GM23338 (cell line): ENCODE results near the gene PPIL1. TPM values are rescaled to one million over a fixed set of nuclear protein-coding genes. Genes with fewer than 3 reads are reported as not detected.

Experiments used
- ATAC-seq: fragments of 200-7000 bp; cut with Tn5 transposase; 3 replicates; pipeline ENCODE4 v1.9.1; 2020
- DNase-seq: peaks from one replicate; pipeline ENCODE4 v3.0.0-alpha.2; 2015; ENCODE audit warnings: low spot score
- H2AFZ ChIP-seq: fragments of 200-600 bp; sonication (generic); 2 replicates; pipeline ENCODE4 v1.8.0; 2016; ENCODE audit warnings: antibody characterized with exemption, mild to moderate bottlenecking, moderate library complexity
- H3F3A ChIP-seq: fragments of 200-600 bp; sonication (generic); replicated peaks from 2 replicates; pipeline ENCODE4 v1.8.0; 2017; ENCODE audit warnings: antibody characterized with exemption, mixed run types, low read depth
- H3K27ac ChIP-seq: fragments of 200-600 bp; sonication (generic); 2 replicates; pipeline ENCODE4 v1.6.1; 2016; ENCODE audit warnings: low read depth
- H3K27me3 ChIP-seq: fragments of 200-600 bp; sonication (generic); 2 replicates; pipeline ENCODE4 v1.8.0; 2016; ENCODE audit warnings: mild to moderate bottlenecking, mixed run types, moderate library complexity; ENCODE audit not compliant: insufficient read depth
- H3K36me3 ChIP-seq: fragments of 200-600 bp; sonication (generic); 2 replicates; pipeline ENCODE4 v1.8.0; 2016; ENCODE audit warnings: mild to moderate bottlenecking; ENCODE audit not compliant: insufficient read depth
- H3K4me1 ChIP-seq: fragments of 200-600 bp; sonication (generic); 2 replicates; pipeline ENCODE4 v1.8.0; 2016; ENCODE audit warnings: mild to moderate bottlenecking, moderate library complexity; ENCODE audit not compliant: insufficient read depth
- H3K4me2 ChIP-seq: fragments of 200-600 bp; sonication (generic); 2 replicates; pipeline ENCODE4 v1.7.1; 2017; ENCODE audit warnings: mixed run types
- H3K4me3 ChIP-seq: fragments of 200-600 bp; sonication (generic); 2 replicates; pipeline ENCODE4 v1.6.1; 2016; ENCODE audit warnings: mixed run types
- H3K79me2 ChIP-seq: fragments of 200-600 bp; sonication (generic); replicated peaks from 2 replicates; pipeline ENCODE4 v1.8.0; 2017; ENCODE audit warnings: mild to moderate bottlenecking; ENCODE audit not compliant: insufficient read depth
- H3K9me2 ChIP-seq: fragments of 200-600 bp; sonication (generic); 2 replicates; pipeline ENCODE4 v1.8.0; 2017; ENCODE audit not compliant: insufficient read depth
- H4K20me1 ChIP-seq: fragments of 200-600 bp; sonication (generic); replicated peaks from 2 replicates; pipeline ENCODE4 v1.8.0; 2017; ENCODE audit warnings: mild to moderate bottlenecking; ENCODE audit not compliant: insufficient read depth
- H3K27ac Mint-ChIP-seq: 2 replicates; pipeline ENCODE4 v1.8.0; 2020; ENCODE audit warnings: inconsistent platforms, mild to moderate bottlenecking, moderate library complexity, mixed read lengths
- H3K27me3 Mint-ChIP-seq: 3 replicates; pipeline ENCODE4 v1.8.0; 2022; ENCODE audit warnings: low read depth, mild to moderate bottlenecking, moderate library complexity, mixed read lengths, inconsistent platforms; ENCODE audit not compliant: insufficient read depth, poor library complexity
- H3K36me3 Mint-ChIP-seq: 3 replicates; pipeline ENCODE4 v1.8.0; 2021; ENCODE audit warnings: low read depth, mild to moderate bottlenecking, inconsistent platforms, moderate library complexity, mixed read lengths
- H3K4me1 Mint-ChIP-seq: 3 replicates; pipeline ENCODE4 v1.8.0; 2020; ENCODE audit warnings: mild to moderate bottlenecking, inconsistent platforms, mixed read lengths
- H3K4me3 Mint-ChIP-seq: 3 replicates; pipeline ENCODE4 v1.8.0; 2021; ENCODE audit warnings: moderate library complexity, mild to moderate bottlenecking, inconsistent platforms, mixed read lengths
- H3K9me3 Mint-ChIP-seq: 3 replicates; pipeline ENCODE4 v1.8.0; 2020; ENCODE audit warnings: moderate library complexity, mild to moderate bottlenecking, inconsistent platforms, mixed read lengths
- CREB1 ChIP-seq: fragments of 250-450 bp; sonication (Bioruptor Pico); IDR thresholded peaks from 2 replicates; pipeline ENCODE4 v1.5.0; 2020; ENCODE audit warnings: low read depth, mild to moderate bottlenecking, moderate library complexity
- CTCF ChIP-seq, 2 experiments: fragments of 200-600 bp in 1 of 2; sonication (generic) in 1 of 2; conservative IDR thresholded peaks; 2 replicates each; pipeline versions ENCODE4 v1.5.1 to v1.6.1; 2016 to 2017; ENCODE audit warnings: antibody characterized with exemption in 2 of 2, low read depth in 2 of 2, mild to moderate bottlenecking in 2 of 2, moderate library complexity in 1 of 2
- EZH2 ChIP-seq: fragments of 200-600 bp; sonication (generic); IDR thresholded peaks from one replicate; pipeline ENCODE4 v1.8.0; 2017; ENCODE audit warnings: antibody characterized with exemption, mild to moderate bottlenecking, low read depth; ENCODE audit not compliant: unreplicated experiment
- POLR2AphosphoS5 ChIP-seq: IDR thresholded peaks from 2 replicates; pipeline ENCODE4 v1.6.1; 2016; ENCODE audit warnings: antibody characterized with exemption, low read depth
- REST ChIP-seq: IDR thresholded peaks from one replicate; pipeline ENCODE4 v1.6.1; 2018; ENCODE audit warnings: antibody characterized with exemption; ENCODE audit not compliant: unreplicated experiment
- ZNF462 ChIP-seq: fragments of 250-450 bp; sonication (Bioruptor Pico); IDR thresholded peaks from 2 replicates; pipeline ENCODE4 v1.5.0; 2020; ENCODE audit warnings: mild to moderate bottlenecking, moderate library complexity
- polyA plus RNA-seq: library from polyadenylated mRNA; unstranded; fragments of >200 nt; fragmentation: Nextera tagmentation; extraction: Ambion mirVana; gene quantifications from 2 replicates; pipeline ENCODE4 v1.2.1, GENCODE V29; 2016
- total RNA-seq: library from RNA; depleted of rRNA; stranded (reverse); fragments of >200 nt; shearing (Covaris generic); gene quantifications from 2 replicates; pipeline ENCODE4 v1.2.3, GENCODE V29; 2014

The PPIL1 gene
- total and polyA plus RNA-seq, 2 experiments from 2014 or later = 57.3 to 79.4 TPM

- no peak overlapping the region for H3K27ac ChIP-seq
- peaks cover 5% of the 10 kb centered on the region for H3K4me1 ChIP-seq
- H3K27me3 Mint-ChIP-seq = peaks cover 5% of the 10 kb centered on the region
- H3K4me2 ChIP-seq = no peak overlapping the region
- no peak overlapping the region for H3K4me3 ChIP-seq
- no peak overlapping the region for H3K27ac Mint-ChIP-seq
- H3F3A ChIP-seq = no peaks in the 10 kb centered on the region
- H3K9me2 ChIP-seq = no peaks in the 10 kb centered on the region
- H2AFZ ChIP-seq = no peak overlapping the region
- no peak for TF ChIP-seq CTCF (conservative IDR thresholded peaks at IDR 0.05; ENCODE audit: low read depth in 2 of 2)
- no peak for TF ChIP-seq CREB1
- peaks cover 4% of the 10 kb centered on the region; the same call in 1 of the 3 replicates for H3K36me3 Mint-ChIP-seq
- no peaks in the 10 kb centered on the region for H4K20me1 ChIP-seq
- peaks cover 26% of the 10 kb centered on the region for H3K4me1 Mint-ChIP-seq
- ATAC-seq (no peak), DNase-seq (no peak)
- peaks cover 6% of the 10 kb centered on the region; the same call in 1 of the 2 replicates for H3K27me3 ChIP-seq
- no peaks in the 10 kb centered on the region for H3K36me3 ChIP-seq
- peaks cover 6% of the 10 kb centered on the region; the same call in 2 of the 3 replicates for H3K9me3 Mint-ChIP-seq
- H3K79me2 ChIP-seq = no peaks in the 10 kb centered on the region
- H3K4me3 Mint-ChIP-seq = no peak overlapping the region
These were observed 44.0 kb downstream of the PPIL1 start for GRCh38 chr6:36830577-36830976.

- ATAC-seq (no peak), DNase-seq (no peak)
- Histone ChIP-seq H3K4me2 (no peak overlapping the region), H4K20me1 (no peaks in the 10 kb centered on the region), H3K4me3 (no peak overlapping the region), H3F3A (no peaks in the 10 kb centered on the region), H3K79me2 (no peaks in the 10 kb centered on the region), H3K4me1 (peaks cover 3% of the 10 kb centered on the region), H3K27me3 (peaks cover under 1% of the 10 kb centered on the region; the same call in 1 of the 2 replicates), H3K9me2 (no peaks in the 10 kb centered on the region), H2AFZ (peak overlapping the region; percentile 66; the same call in 1 of the 2 replicates), H3K27ac (no peak overlapping the region), H3K36me3 (no peaks in the 10 kb centered on the region)
- H3K36me3 Mint-ChIP-seq = peaks cover 4% of the 10 kb centered on the region; the same call in 1 of the 3 replicates
- H3K27me3 Mint-ChIP-seq = peaks cover 3% of the 10 kb centered on the region
- peaks cover 6% of the 10 kb centered on the region; the same call in 2 of the 3 replicates for H3K9me3 Mint-ChIP-seq
- peaks cover 23% of the 10 kb centered on the region for H3K4me1 Mint-ChIP-seq
- H3K27ac Mint-ChIP-seq = no peak overlapping the region
- H3K4me3 Mint-ChIP-seq = no peak overlapping the region
- TF ChIP-seq EZH2 (no peak), REST (no peak), ZNF462 (CRISPR knock-in tag) (no peak), CTCF (conservative IDR thresholded peaks at IDR 0.05; ENCODE audit: low read depth in 2 of 2) (no peak), POLR2AphosphoS5 (no peak)
These were observed 44.6 kb downstream of the PPIL1 start for GRCh38 chr6:36829919-36830544.
